Upper lobe of left lung (tissue), 4 donors: ENCODE measurements around the gene NDRG2.

ENCODE experiments used
- CTCF ChIP-seq, 6 experiments: fragments of 450-650 bp in 4 of 6; fragments of 200-600 bp in 2 of 6; sonication (generic) in 2 of 6; IDR thresholded peaks; one replicate each; pipeline ENCODE4 v1.5.1; 2016 to 2019; ENCODE audit warnings: antibody characterized with exemption in 6 of 6
- EP300 ChIP-seq, 4 donors: sonication (generic); formaldehyde crosslinking; IDR thresholded peaks; one replicate each; pipeline ENCODE4 v1.5.1; 2017; ENCODE audit warnings: antibody characterized with exemption in 4 of 4, control low read depth in 2 of 4
- POLR2A ChIP-seq, 4 donors: fragments of 450-650 bp; IDR thresholded peaks; one replicate each; pipeline ENCODE4 v1.5.1; 2016 to 2017; ENCODE audit warnings: antibody characterized with exemption in 4 of 4, mild to moderate bottlenecking in 2 of 4
- POLR2AphosphoS5 ChIP-seq, 2 donors: sonication (generic); formaldehyde crosslinking; IDR thresholded peaks; one replicate each; pipeline ENCODE4 v1.5.1; 2017; ENCODE audit warnings: antibody characterized with exemption in 2 of 2

DNA sequence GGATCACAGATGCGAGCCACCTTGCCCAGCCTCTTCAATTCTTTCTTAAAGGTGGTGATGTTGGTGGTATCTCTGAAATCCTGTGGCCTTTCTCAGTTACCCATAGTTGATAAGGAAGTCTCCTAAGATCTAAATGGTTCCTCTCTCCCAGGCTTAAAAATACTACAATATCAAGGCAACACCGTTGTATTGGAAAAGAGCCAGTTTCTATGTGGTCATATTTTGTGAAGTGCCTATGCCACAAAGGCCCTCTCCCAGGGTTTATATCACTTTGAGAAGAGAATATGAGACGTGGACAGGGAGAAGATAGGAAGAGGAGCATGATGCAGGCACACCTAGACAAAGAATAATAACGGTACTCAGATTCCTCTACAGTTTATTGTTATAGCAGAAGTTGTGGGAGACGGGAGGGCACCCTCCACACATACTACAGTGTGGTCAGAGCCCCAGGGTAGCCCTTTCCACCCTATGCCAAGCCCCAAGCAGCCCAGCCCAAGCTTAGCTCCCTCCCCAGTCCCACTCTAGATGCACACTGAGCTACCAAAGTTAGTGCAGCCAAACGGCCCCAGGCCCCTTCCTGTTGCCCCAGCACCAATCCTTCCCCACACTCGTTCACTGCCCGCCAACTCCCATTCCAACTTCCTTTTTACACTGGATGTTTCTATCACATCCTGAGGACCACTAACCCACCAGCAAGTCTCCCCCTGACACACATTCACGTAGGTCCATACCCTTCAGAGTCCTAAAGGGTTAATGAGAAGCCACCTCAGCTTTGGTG, 8.3 kb downstream of the NDRG2 start:
- no peak for TF ChIP-seq POLR2A (IDR thresholded peaks at IDR 0.05)
- TF ChIP-seq CTCF (IDR thresholded peaks at IDR 0.05) = no peak
- TF ChIP-seq POLR2AphosphoS5 (IDR thresholded peaks at IDR 0.05) = no peak
- TF ChIP-seq EP300 (IDR thresholded peaks at IDR 0.05) = no peak
